Vagina (tissue), 2 donors: ENCODE data around the gene ZNF540.

Source experiments
- POLR2AphosphoS5 ChIP-seq, 2 donors: sonication (generic); formaldehyde crosslinking; IDR thresholded peaks; one replicate each; pipeline ENCODE4 v1.9.0; 2017; ENCODE audit warnings: antibody characterized with exemption in 2 of 2, mild to moderate bottlenecking in 2 of 2, low read depth in 1 of 2; ENCODE audit not compliant: insufficient read depth in 1 of 2
- TF ChIP-seq, protein P1 (sequence below), 3 experiments: fragments of 450-650 bp in 2 of 3; fragments of 200-600 bp in 1 of 3; sonication (generic) in 1 of 3; IDR thresholded peaks; one replicate each; pipeline ENCODE4 v1.5.1; 2017 to 2019; ENCODE audit warnings: antibody characterized with exemption in 3 of 3, mild to moderate bottlenecking in 2 of 3, moderate library complexity in 2 of 3

DNA sequence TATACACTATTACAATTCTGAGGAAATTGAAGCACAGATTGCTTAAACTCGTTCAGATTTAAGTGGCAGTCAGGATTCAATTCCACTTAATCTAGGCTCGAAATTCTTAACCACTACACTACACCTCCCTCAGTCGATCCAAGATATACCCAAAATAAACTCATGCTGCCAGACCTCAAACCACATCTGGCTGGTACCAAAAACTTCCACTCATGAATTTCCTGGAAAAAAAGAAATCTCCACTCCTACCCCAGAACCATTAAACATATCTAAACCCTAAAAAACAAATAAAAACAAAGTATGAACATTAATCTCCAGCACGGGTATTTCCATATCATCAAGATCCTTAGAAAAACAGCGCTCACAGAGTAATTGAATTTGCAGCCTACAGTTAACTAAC is 59.4 kb downstream of the ZNF540 start:
- TF ChIP-seq, protein P1, sequence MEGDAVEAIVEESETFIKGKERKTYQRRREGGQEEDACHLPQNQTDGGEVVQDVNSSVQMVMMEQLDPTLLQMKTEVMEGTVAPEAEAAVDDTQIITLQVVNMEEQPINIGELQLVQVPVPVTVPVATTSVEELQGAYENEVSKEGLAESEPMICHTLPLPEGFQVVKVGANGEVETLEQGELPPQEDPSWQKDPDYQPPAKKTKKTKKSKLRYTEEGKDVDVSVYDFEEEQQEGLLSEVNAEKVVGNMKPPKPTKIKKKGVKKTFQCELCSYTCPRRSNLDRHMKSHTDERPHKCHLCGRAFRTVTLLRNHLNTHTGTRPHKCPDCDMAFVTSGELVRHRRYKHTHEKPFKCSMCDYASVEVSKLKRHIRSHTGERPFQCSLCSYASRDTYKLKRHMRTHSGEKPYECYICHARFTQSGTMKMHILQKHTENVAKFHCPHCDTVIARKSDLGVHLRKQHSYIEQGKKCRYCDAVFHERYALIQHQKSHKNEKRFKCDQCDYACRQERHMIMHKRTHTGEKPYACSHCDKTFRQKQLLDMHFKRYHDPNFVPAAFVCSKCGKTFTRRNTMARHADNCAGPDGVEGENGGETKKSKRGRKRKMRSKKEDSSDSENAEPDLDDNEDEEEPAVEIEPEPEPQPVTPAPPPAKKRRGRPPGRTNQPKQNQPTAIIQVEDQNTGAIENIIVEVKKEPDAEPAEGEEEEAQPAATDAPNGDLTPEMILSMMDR (IDR thresholded peaks at IDR 0.05) = no peak
- no peak for TF ChIP-seq POLR2AphosphoS5 (IDR thresholded peaks at IDR 0.05; ENCODE audit: insufficient read depth in 1 of 2, low read depth in 1 of 2)
